H1 (cell line): ENCODE results near the gene EPHA4. TPM values are rescaled to one million over a fixed set of nuclear protein-coding genes. Genes with fewer than 3 reads are reported as not detected.

ENCODE experiments used
- CTCF ChIA-PET: fragments of 300-600 bp; sonication (Branson Sonifier 250); formaldehyde crosslinking; loops from one replicate; lab custom pipeline; 2021; ENCODE audit not compliant: partially characterized antibody; lab: Charles Lee
- POLR2A ChIA-PET: fragments of 300-600 bp; sonication (Branson Sonifier 250); formaldehyde crosslinking; loops from one replicate; lab custom pipeline; 2021; ENCODE audit warnings: inconsistent platforms; ENCODE audit not compliant: partially characterized antibody; lab: Charles Lee
- DNase-seq, 2 experiments: peaks; one replicate each; pipeline versions ENCODE4 v3.0.0 to v3.0.0-alpha.2; 2010 to 2022; ENCODE audit warnings: low spot score in 2 of 2, low read depth in 1 of 2, mixed read lengths in 1 of 2
- FAIRE-seq: peaks from 2 replicates; lab custom pipeline; 2011; peaks lifted over from hg19 to GRCh38; lab: Jason Lieb, UNC
- H2AFZ ChIP-seq: 2 replicates; pipeline ENCODE4 v1.8.1; 2012; ENCODE audit warnings: low read length, inconsistent platforms
- H2AK5ac ChIP-seq: 2 replicates; pipeline ENCODE4 v1.6.1; 2013; ENCODE audit warnings: low read depth, low read length
- H2BK120ac ChIP-seq: replicated peaks from 2 replicates; pipeline ENCODE3; 2013; ENCODE audit warnings: low read depth, low read length, inconsistent platforms
- H2BK12ac ChIP-seq: 2 replicates; pipeline ENCODE4 v1.6.1; 2013; ENCODE audit warnings: low read depth, low read length
- H2BK15ac ChIP-seq: 2 replicates; pipeline ENCODE4 v1.6.1; 2013; ENCODE audit warnings: low read length
- H2BK20ac ChIP-seq: 2 replicates; pipeline ENCODE4 v1.6.1; 2013; ENCODE audit warnings: low read length
- H2BK5ac ChIP-seq: 2 replicates; pipeline ENCODE4 v1.6.1; 2013; ENCODE audit warnings: low read depth, low read length
- H3K14ac ChIP-seq: 2 replicates; pipeline ENCODE4 v1.6.1; 2013; ENCODE audit warnings: inconsistent platforms; ENCODE audit not compliant: insufficient read length
- H3K18ac ChIP-seq: 2 replicates; pipeline ENCODE4 v1.6.1; 2013; ENCODE audit warnings: low read length; ENCODE audit errors: extremely low read depth
- H3K23ac ChIP-seq: 2 replicates; pipeline ENCODE4 v1.6.1; 2013; ENCODE audit warnings: inconsistent platforms; ENCODE audit not compliant: insufficient read length
- H3K23me2 ChIP-seq: 2 replicates; pipeline ENCODE4 v1.6.1; 2013; ENCODE audit warnings: low read depth, low read length
- H3K27ac ChIP-seq: 2 replicates; pipeline ENCODE4 v1.6.1; 2011; ENCODE audit warnings: low read depth, low read length, inconsistent platforms
- H3K27me3 ChIP-seq, 4 experiments: replicated peaks in 1 of 4; 1 replicate in 1 of 4; 2 replicates in 3 of 4; pipeline versions ENCODE4 v1.6.1 to v1.8.1; 2011 to 2013; ENCODE audit warnings: low read length in 3 of 4, mild to moderate bottlenecking in 3 of 4, inconsistent platforms in 2 of 4, mixed read lengths in 2 of 4, moderate library complexity in 1 of 4; ENCODE audit not compliant: control insufficient read depth in 3 of 4, insufficient read depth in 3 of 4; ENCODE audit errors: extremely low read depth in 1 of 4
- H3K36me3 ChIP-seq, 4 experiments: 2 replicates each; pipeline versions ENCODE4 v1.6.1 to v1.8.1; 2011 to 2013; ENCODE audit warnings: mild to moderate bottlenecking in 4 of 4, low read length in 3 of 4, moderate library complexity in 2 of 4, control low read depth in 1 of 4, inconsistent platforms in 1 of 4; ENCODE audit not compliant: insufficient read depth in 4 of 4, control insufficient read depth in 2 of 4
- H3K4ac ChIP-seq: replicated peaks from 2 replicates; pipeline ENCODE3; 2013; ENCODE audit warnings: low read length, low read depth, mixed read lengths, inconsistent platforms; ENCODE audit not compliant: insufficient read length
- H3K4me1 ChIP-seq, 4 experiments: replicated peaks in 1 of 4; 1 replicate in 1 of 4; 2 replicates in 3 of 4; pipeline versions ENCODE4 v1.6.1 to v1.8.1; 2011 to 2013; ENCODE audit warnings: low read length in 3 of 4, inconsistent platforms in 2 of 4, mixed read lengths in 1 of 4; ENCODE audit not compliant: insufficient read depth in 4 of 4, control insufficient read depth in 3 of 4
- H3K4me2 ChIP-seq, 2 experiments: 2 replicates each; pipeline versions ENCODE4 v1.6.1 to v1.8.1; 2011 to 2013; ENCODE audit warnings: low read depth in 2 of 2, low read length in 2 of 2, control low read depth in 1 of 2, inconsistent platforms in 1 of 2, mild to moderate bottlenecking in 1 of 2; ENCODE audit not compliant: insufficient read depth in 1 of 2
- H3K4me3 ChIP-seq, 4 experiments: fragments of 200-600, 300-600 bp in 1 of 4; sonication (generic), shearing (Covaris generic), sonication (Bioruptor Twin) in 1 of 4; 2 replicates each; pipeline versions ENCODE4 v1.5.1 to v1.8.1; 2011 to 2016; ENCODE audit warnings: low read length in 4 of 4, low read depth in 3 of 4, control low read depth in 2 of 4, inconsistent platforms in 2 of 4, mild to moderate bottlenecking in 2 of 4, mixed read lengths in 1 of 4, moderate library complexity in 1 of 4; ENCODE audit not compliant: insufficient read depth in 2 of 4; ENCODE audit errors: extremely low read depth in 1 of 4
- H3K56ac ChIP-seq: replicated peaks from 2 replicates; pipeline ENCODE3; 2013; ENCODE audit warnings: low read depth, mild to moderate bottlenecking, mixed read lengths, low read length, inconsistent platforms; ENCODE audit not compliant: insufficient read length
- H3K79me1 ChIP-seq: 2 replicates; pipeline ENCODE4 v1.6.1; 2013; ENCODE audit warnings: low read depth, low read length, control low read depth
- H3K79me2 ChIP-seq, 2 experiments: 2 replicates each; pipeline versions ENCODE4 v1.6.1 to v1.8.1; 2012 to 2013; ENCODE audit warnings: low read length in 2 of 2, mild to moderate bottlenecking in 2 of 2, inconsistent platforms in 1 of 2; ENCODE audit not compliant: insufficient read depth in 2 of 2, control insufficient read depth in 1 of 2
- H3K9ac ChIP-seq, 4 experiments: replicated peaks in 1 of 4; 1 replicate in 1 of 4; 2 replicates in 3 of 4; pipeline versions ENCODE4 v1.6.1 to v1.8.1; 2011 to 2013; ENCODE audit warnings: low read depth in 3 of 4, low read length in 3 of 4, control low read depth in 2 of 4, mild to moderate bottlenecking in 2 of 4, moderate library complexity in 2 of 4, inconsistent platforms in 1 of 4; ENCODE audit errors: extremely low read depth in 1 of 4
- H3K9me3 ChIP-seq, 2 experiments: 2 replicates each; pipeline versions ENCODE4 v1.6.1 to v1.8.1; 2012 to 2013; ENCODE audit warnings: mild to moderate bottlenecking in 2 of 2, moderate library complexity in 2 of 2, control low read depth in 1 of 2, inconsistent platforms in 1 of 2, low read depth in 1 of 2, low read length in 1 of 2, mixed read lengths in 1 of 2; ENCODE audit not compliant: insufficient read depth in 2 of 2
- H4K20me1 ChIP-seq, 2 experiments: replicated peaks in 1 of 2; 2 replicates each; pipeline versions ENCODE3 to v1.8.1; 2011 to 2013; ENCODE audit warnings: inconsistent platforms in 2 of 2, low read length in 2 of 2, mild to moderate bottlenecking in 1 of 2; ENCODE audit not compliant: insufficient read depth in 2 of 2, control insufficient read depth in 1 of 2
- H4K5ac ChIP-seq: 2 replicates; pipeline ENCODE4 v1.6.1; 2013; ENCODE audit warnings: low read length, low read depth, mixed read lengths, inconsistent platforms; ENCODE audit not compliant: insufficient read length
- H4K8ac ChIP-seq: 2 replicates; pipeline ENCODE4 v1.8.0; 2013; ENCODE audit warnings: mild to moderate bottlenecking, moderate library complexity, low read length, inconsistent platforms; ENCODE audit not compliant: insufficient read depth; ENCODE audit errors: extremely low read depth
- H4K91ac ChIP-seq: replicated peaks from 2 replicates; pipeline ENCODE3; 2013; ENCODE audit warnings: low read length, mixed read lengths, inconsistent platforms; ENCODE audit not compliant: insufficient read length
- ATF3 ChIP-seq: IDR thresholded peaks from 2 replicates; pipeline ENCODE4 v1.6.1; 2011; ENCODE audit warnings: low read depth, mild to moderate bottlenecking, low read length; ENCODE audit not compliant: insufficient read depth
- NRF1 ChIP-seq: IDR thresholded peaks from 2 replicates; pipeline ENCODE4 v1.6.1; 2011; ENCODE audit warnings: mild to moderate bottlenecking, low read depth, low read length, improper control_type of control experiment
- SUZ12 ChIP-seq: fragments of 200-600 bp; sonication (generic); IDR thresholded peaks from 2 replicates; pipeline ENCODE4 v1.6.1; 2012; ENCODE audit warnings: mild to moderate bottlenecking, inconsistent platforms, low read length, moderate library complexity, mixed read lengths
- TAF7 ChIP-seq: optimal IDR thresholded peaks from 2 replicates; pipeline ENCODE3; 2011; ENCODE audit warnings: low read depth, mild to moderate bottlenecking, inconsistent platforms, low read length, moderate library complexity, borderline replicate concordance
- TEAD4 ChIP-seq: IDR thresholded peaks from 2 replicates; pipeline ENCODE4 v1.6.1; 2012; ENCODE audit warnings: low read depth, low read length, inconsistent platforms, mixed read lengths
- WGBS, 2 experiments: shearing (Covaris generic) in 1 of 2; methylation state at CpG; one replicate each; pipeline versions ENCODE4 v1.1.6 to v1.1.7; 2013 to 2015; ENCODE audit warnings: low lambda C conversion rate in 2 of 2, mixed read lengths in 2 of 2, inconsistent platforms in 1 of 2, low coverage in 1 of 2, missing lambda C conversion rate in 1 of 2; ENCODE audit not compliant: insufficient replicate concordance in 2 of 2, insufficient coverage in 1 of 2, insufficient read length in 1 of 2; ENCODE audit errors: extremely low coverage in 1 of 2, missing lambda C conversion rate in 1 of 2; 5-methylcytosine and 5-hydroxymethylcytosine counted together
- polyA plus RNA-seq, 7 experiments: library from polyadenylated mRNA; depleted of rRNA in 3 of 7; stranded (reverse) in 5 of 7; unstranded in 2 of 7; fragments of >200 nt in 5 of 7; fragments of 200-250 nt in 2 of 7; gene quantifications; 1 replicate in 5 of 7; 2 replicates in 1 of 7; 4 replicates in 1 of 7; pipeline versions ENCODE4 v1.2.1 to v1.2.3, GENCODE V29; 2011 to 2013; ENCODE audit warnings: missing spikeins in 2 of 7, mixed read lengths in 2 of 7
- total RNA-seq: library from RNA; stranded (reverse); fragmentation: NEBNext Ultra II Directional; extraction: Animal tissue kit (Norgen Biotek cat#: 25700); gene quantifications from 2 replicates; pipeline ENCODE4 v1.2.1, GENCODE V29; 2021

EPHA4 gene
- total and polyA plus RNA-seq, 2 of the 8 experiments (the other 6 are each of a cell fraction or from before 2014, with no cell fraction given): 4.3 to 5.7 TPM

- H4K20me1 ChIP-seq: no peaks in the 10 kb centered on the region
- H3K36me3 ChIP-seq: no peaks in the 10 kb centered on the region; a peak in 1 of 8 replicates
- no peak overlapping the region for H2BK12ac ChIP-seq
- H4K5ac ChIP-seq: no peak overlapping the region
- H3K79me1 ChIP-seq: no peaks in the 10 kb centered on the region
- H3K14ac ChIP-seq: no peak overlapping the region
- no peak for FAIRE-seq
- ChIA-PET CTCF (interaction anchor here (0.9 to 2.1 kb wide), 13 partner anchors 9 to 172 kb away, joined by 3 to 7 read pairs (median 4); no protein-coding TSS in a partner anchor), POLR2A (interaction anchor here (1.0 kb wide), 1 partner anchor 94 kb away, joined by 4 read pairs; no protein-coding TSS in a partner anchor)
- H3K9ac ChIP-seq: no peak overlapping the region
- no peak overlapping the region for H3K4ac ChIP-seq
- no peak overlapping the region for H4K91ac ChIP-seq
- no peak overlapping the region for H2BK15ac ChIP-seq
- H3K9me3 ChIP-seq: no peaks in the 10 kb centered on the region
- H2AFZ ChIP-seq: no peak overlapping the region
- peaks cover 0 to 7% (median 1%) of the 10 kb centered on the region in 4 experiments; a peak in 2 of 7 replicates for H3K4me1 ChIP-seq
- no peaks in the 10 kb centered on the region for H3K23me2 ChIP-seq
- H3K56ac ChIP-seq: no peak overlapping the region
- H3K23ac ChIP-seq: no peak overlapping the region
- H3K18ac ChIP-seq: no peak overlapping the region
- H2BK120ac ChIP-seq: no peak overlapping the region
- H3K4me2 ChIP-seq: no peak overlapping the region
- H4K8ac ChIP-seq: no peak overlapping the region
- no peak overlapping the region for H2AK5ac ChIP-seq
- H3K4me3 ChIP-seq: no peak overlapping the region
- H3K27ac ChIP-seq: no peak overlapping the region
- TF ChIP-seq NRF1 (no peak), SUZ12 (no peak), TEAD4 (no peak), ATF3 (no peak), TAF7 (no peak)
- H2BK5ac ChIP-seq: no peak overlapping the region
- no peak overlapping the region for H2BK20ac ChIP-seq
- no peaks in the 10 kb centered on the region for H3K79me2 ChIP-seq
- no peaks in the 10 kb centered on the region for H3K27me3 ChIP-seq
- 78% methylated on average over 8 of the region's 8 CpGs; no CpG with 5 or more reads in 1 of the 2 experiments for WGBS, 2 experiments
- DNase-seq: no peak
These were observed 94.2 kb downstream of the EPHA4 start for GRCh38 chr2:221477714-221478484.
